ENCODE measurements around the gene GID4.

GID4 gene

DNA sequence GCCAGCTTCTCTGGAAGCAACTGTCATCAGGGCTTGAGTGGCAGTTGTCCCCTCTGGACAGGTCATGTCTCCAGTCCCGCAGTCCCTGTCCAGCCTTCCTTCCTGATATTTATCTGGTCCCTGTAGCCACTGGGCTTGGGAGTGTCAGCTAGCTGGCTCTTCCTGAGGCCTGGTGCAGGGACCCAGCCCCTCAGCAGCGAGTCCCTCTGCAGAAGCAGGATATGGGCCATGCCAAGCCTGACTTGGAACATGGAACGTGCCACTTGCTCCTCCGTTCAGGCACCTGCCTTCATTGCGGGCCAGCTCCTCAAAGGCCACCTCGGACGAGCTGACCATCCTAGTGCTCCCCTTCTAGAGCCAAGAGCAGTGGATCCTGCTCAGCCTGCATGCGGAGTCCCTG is 40.3 kb upstream of the GID4 start:
- no peaks in the 10 kb centered on the region for H3K4me1 ChIP-seq (ENCODE audit: insufficient read depth, low read length)
- no peaks in the 10 kb centered on the region; the same call in 1 of the 2 replicates for H4K20me1 ChIP-seq (ENCODE audit: insufficient read depth, low read length)
- no peak overlapping the region for H3K4me3 ChIP-seq (ENCODE audit: low read depth in 1 of 2, low read length in 2 of 2)
- TF ChIP-seq EZH2 (IDR thresholded peaks at IDR 0.05; ENCODE audit: borderline replicate concordance, low read depth, low read length, severe bottlenecking): no peak
- TF ChIP-seq, protein P1, sequence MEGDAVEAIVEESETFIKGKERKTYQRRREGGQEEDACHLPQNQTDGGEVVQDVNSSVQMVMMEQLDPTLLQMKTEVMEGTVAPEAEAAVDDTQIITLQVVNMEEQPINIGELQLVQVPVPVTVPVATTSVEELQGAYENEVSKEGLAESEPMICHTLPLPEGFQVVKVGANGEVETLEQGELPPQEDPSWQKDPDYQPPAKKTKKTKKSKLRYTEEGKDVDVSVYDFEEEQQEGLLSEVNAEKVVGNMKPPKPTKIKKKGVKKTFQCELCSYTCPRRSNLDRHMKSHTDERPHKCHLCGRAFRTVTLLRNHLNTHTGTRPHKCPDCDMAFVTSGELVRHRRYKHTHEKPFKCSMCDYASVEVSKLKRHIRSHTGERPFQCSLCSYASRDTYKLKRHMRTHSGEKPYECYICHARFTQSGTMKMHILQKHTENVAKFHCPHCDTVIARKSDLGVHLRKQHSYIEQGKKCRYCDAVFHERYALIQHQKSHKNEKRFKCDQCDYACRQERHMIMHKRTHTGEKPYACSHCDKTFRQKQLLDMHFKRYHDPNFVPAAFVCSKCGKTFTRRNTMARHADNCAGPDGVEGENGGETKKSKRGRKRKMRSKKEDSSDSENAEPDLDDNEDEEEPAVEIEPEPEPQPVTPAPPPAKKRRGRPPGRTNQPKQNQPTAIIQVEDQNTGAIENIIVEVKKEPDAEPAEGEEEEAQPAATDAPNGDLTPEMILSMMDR (IDR thresholded peaks at IDR 0.05; ENCODE audit: borderline replicate concordance, extremely low read depth, low read length, poor library complexity, severe bottlenecking): no peak
- no peaks in the 10 kb centered on the region for H3K27me3 ChIP-seq (ENCODE audit: insufficient read depth, low read length, poor library complexity)
- H3K4me2 ChIP-seq (ENCODE audit: insufficient read depth, low read length): no peak overlapping the region
- H3K79me2 ChIP-seq (ENCODE audit: insufficient read depth, low read length): no peaks in the 10 kb centered on the region
- no peaks in the 10 kb centered on the region for H3K9me3 ChIP-seq (ENCODE audit: insufficient read depth, low read length, severe bottlenecking)
- H3K36me3 ChIP-seq (ENCODE audit: insufficient read depth, low read length): no peaks in the 10 kb centered on the region
- DNase-seq (no peak), ATAC-seq (ENCODE audit: insufficient read depth, low read depth) (no peak)
- H3K27ac ChIP-seq (ENCODE audit: low read length): no peak overlapping the region
- no peak overlapping the region for H2AFZ ChIP-seq (ENCODE audit: low read depth, low read length)
- H3K9ac ChIP-seq (ENCODE audit: low read depth, low read length): no peak overlapping the region

DNA sequence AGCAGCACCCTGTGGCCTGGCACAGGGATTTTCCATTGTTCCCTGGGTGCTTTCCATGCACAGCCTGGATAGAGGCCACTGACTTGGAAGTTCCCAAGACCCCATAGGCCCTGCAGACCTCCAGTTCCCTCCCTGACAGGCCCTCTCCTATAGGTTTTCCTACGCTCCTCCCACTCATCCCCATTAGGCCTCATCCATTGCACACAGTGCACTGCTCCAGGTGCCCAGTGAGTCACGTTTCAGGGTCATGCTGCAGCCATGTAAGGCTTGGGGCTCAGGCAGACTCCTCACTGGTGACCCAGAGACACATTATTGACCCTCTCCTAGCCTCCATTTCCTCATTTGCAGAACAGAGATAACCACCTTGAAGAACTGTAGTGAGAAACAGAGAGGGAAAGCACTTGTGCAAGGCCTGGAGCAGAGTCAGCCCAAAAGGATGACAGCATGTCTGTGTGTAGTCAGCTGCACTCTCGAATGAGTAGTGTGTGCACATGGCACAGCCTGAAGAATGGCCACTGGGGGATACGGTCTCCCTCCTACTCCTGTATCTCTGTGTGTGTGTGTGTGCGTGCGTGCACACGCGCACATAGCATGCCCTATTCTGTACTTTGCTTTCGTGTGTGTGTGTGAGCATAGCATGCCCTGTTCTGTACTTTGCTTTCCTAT is 39.7 kb upstream of the GID4 start:
- H3K27ac ChIP-seq (ENCODE audit: low read length): no peak overlapping the region
- no peak overlapping the region; the same call in 1 of the 2 replicates for H2AFZ ChIP-seq (ENCODE audit: low read depth, low read length)
- H3K9ac ChIP-seq (ENCODE audit: low read depth, low read length): no peak overlapping the region
- no peaks in the 10 kb centered on the region for H3K27me3 ChIP-seq (ENCODE audit: insufficient read depth, low read length, poor library complexity)
- DNase-seq (no peak), ATAC-seq (ENCODE audit: insufficient read depth, low read depth) (0 out of 3 replicates have a peak, but pooled peaks have one; percentile 22)
- no peaks in the 10 kb centered on the region for H3K9me3 ChIP-seq (ENCODE audit: insufficient read depth, low read length, severe bottlenecking)
- H3K79me2 ChIP-seq (ENCODE audit: insufficient read depth, low read length): no peaks in the 10 kb centered on the region
- no peaks in the 10 kb centered on the region for H3K4me1 ChIP-seq (ENCODE audit: insufficient read depth, low read length)
- H3K36me3 ChIP-seq (ENCODE audit: insufficient read depth, low read length): no peaks in the 10 kb centered on the region
- TF ChIP-seq, protein P1 (IDR thresholded peaks at IDR 0.05; ENCODE audit: borderline replicate concordance, extremely low read depth, low read length, poor library complexity, severe bottlenecking): no peak
- no peak for TF ChIP-seq EZH2 (IDR thresholded peaks at IDR 0.05; ENCODE audit: borderline replicate concordance, low read depth, low read length, severe bottlenecking)
- H4K20me1 ChIP-seq (ENCODE audit: insufficient read depth, low read length): no peaks in the 10 kb centered on the region; the same call in 1 of the 2 replicates
- H3K4me3 ChIP-seq (ENCODE audit: low read depth in 1 of 2, low read length in 2 of 2): no peak overlapping the region
- no peak overlapping the region for H3K4me2 ChIP-seq (ENCODE audit: insufficient read depth, low read length)

DNA sequence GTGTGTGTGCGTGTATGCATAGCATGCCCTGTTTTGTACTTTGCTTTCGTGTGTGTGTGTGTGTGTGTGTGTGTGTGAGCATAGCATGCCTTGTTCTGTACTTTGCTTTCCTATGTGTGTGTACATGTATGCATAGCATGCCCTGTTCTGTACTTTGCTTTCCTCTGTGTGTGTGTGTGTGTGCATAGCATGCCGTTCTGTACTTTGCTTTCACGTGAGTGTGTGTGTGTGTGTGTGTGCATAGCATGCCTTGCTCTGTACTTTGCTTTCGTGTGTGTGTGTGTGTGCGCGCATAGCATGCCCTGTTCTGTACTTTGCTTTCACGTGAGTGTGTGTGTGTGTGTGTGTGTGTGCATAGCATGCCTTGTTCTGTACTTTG is 39.2 kb upstream of the GID4 start:
- Histone ChIP-seq H4K20me1 (ENCODE audit: insufficient read depth, low read length) (no peaks in the 10 kb centered on the region; the same call in 1 of the 2 replicates), H2AFZ (ENCODE audit: low read depth, low read length) (no peak overlapping the region), H3K4me3 (ENCODE audit: low read depth in 1 of 2, low read length in 2 of 2) (no peak overlapping the region), H3K4me1 (ENCODE audit: insufficient read depth, low read length) (no peaks in the 10 kb centered on the region), H3K9ac (ENCODE audit: low read depth, low read length) (no peak overlapping the region), H3K4me2 (ENCODE audit: insufficient read depth, low read length) (no peak overlapping the region), H3K9me3 (ENCODE audit: insufficient read depth, low read length, severe bottlenecking) (no peaks in the 10 kb centered on the region), H3K27me3 (ENCODE audit: insufficient read depth, low read length, poor library complexity) (no peaks in the 10 kb centered on the region), H3K36me3 (ENCODE audit: insufficient read depth, low read length) (no peaks in the 10 kb centered on the region), H3K79me2 (ENCODE audit: insufficient read depth, low read length) (no peaks in the 10 kb centered on the region), H3K27ac (ENCODE audit: low read length) (no peak overlapping the region)
- ATAC-seq (ENCODE audit: insufficient read depth, low read depth): no peak
- no peak for TF ChIP-seq EZH2 (IDR thresholded peaks at IDR 0.05; ENCODE audit: borderline replicate concordance, low read depth, low read length, severe bottlenecking)
- TF ChIP-seq, protein P1 (IDR thresholded peaks at IDR 0.05; ENCODE audit: borderline replicate concordance, extremely low read depth, low read length, poor library complexity, severe bottlenecking): no peak
- no peak for DNase-seq

All from DND-41 (cell line).